WI38 (cell line): ENCODE data around the gene MFAP5.

ENCODE experiments used
- H3K4me3 ChIP-seq: 2 replicates; pipeline ENCODE4 v1.5.1; 2011; ENCODE audit warnings: low read depth, mild to moderate bottlenecking, control low read depth, low read length
- CTCF ChIP-seq: IDR thresholded peaks from 2 replicates; pipeline ENCODE4 v1.5.1; 2012; ENCODE audit warnings: low read depth, mild to moderate bottlenecking, control low read depth, low read length

MFAP5 gene

GRCh38 chr12:8661016-8661415 is 1.6 kb downstream of the MFAP5 start:
- TF ChIP-seq CTCF: no peak
- H3K4me3 ChIP-seq: no peak overlapping the region

- no peak for TF ChIP-seq CTCF
- H3K4me3 ChIP-seq: no peak overlapping the region
Measured at GRCh38 chr12:8658346-8658745, 4.3 kb downstream of the MFAP5 start.

DNA sequence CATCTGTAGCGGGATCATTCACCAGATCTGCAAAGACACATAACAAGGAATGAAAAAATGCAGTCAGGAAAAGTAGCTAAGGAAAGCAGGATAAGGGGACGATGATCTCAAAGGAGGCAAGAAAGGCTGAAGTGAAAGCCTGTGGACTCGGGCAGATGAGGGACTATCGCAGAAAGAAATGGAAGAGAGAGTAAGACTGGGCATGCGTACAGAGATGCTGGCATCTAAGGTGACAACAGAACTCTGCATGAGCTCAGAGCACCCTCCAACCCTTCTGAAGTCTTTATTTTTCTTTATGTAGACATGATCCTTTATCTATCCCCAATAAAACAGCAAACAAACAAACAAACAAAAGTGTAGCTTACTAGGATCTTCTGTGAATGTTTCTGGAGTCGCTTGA is 7.2 kb downstream of the MFAP5 start:
- TF ChIP-seq CTCF: no peak
- H3K4me3 ChIP-seq: no peak overlapping the region

- no peak overlapping the region for H3K4me3 ChIP-seq
- no peak for TF ChIP-seq CTCF
Measured at GRCh38 chr12:8648576-8649205, 13.9 kb downstream of the MFAP5 start.

DNA sequence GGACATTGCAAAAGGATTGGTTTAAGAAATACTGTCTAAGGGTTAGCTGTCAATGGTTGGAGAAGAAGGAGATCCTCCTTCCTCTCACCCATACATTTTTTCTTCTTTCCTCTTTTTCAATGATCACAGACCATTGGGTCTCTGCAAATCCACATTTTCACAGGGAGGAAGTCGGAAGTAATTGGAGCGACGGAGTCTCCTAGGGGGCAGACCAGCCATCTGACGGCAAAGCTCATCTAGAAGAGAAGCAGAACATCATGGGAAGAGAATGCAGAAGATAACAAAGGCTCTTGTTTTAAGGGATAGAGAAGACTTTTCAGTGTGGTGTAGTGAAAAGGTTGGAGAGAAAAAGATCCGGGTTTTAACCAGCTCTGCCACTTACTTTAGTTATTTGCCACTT is 14.7 kb downstream of the MFAP5 start:
- TF ChIP-seq CTCF: no peak
- no peak overlapping the region for H3K4me3 ChIP-seq

DNA sequence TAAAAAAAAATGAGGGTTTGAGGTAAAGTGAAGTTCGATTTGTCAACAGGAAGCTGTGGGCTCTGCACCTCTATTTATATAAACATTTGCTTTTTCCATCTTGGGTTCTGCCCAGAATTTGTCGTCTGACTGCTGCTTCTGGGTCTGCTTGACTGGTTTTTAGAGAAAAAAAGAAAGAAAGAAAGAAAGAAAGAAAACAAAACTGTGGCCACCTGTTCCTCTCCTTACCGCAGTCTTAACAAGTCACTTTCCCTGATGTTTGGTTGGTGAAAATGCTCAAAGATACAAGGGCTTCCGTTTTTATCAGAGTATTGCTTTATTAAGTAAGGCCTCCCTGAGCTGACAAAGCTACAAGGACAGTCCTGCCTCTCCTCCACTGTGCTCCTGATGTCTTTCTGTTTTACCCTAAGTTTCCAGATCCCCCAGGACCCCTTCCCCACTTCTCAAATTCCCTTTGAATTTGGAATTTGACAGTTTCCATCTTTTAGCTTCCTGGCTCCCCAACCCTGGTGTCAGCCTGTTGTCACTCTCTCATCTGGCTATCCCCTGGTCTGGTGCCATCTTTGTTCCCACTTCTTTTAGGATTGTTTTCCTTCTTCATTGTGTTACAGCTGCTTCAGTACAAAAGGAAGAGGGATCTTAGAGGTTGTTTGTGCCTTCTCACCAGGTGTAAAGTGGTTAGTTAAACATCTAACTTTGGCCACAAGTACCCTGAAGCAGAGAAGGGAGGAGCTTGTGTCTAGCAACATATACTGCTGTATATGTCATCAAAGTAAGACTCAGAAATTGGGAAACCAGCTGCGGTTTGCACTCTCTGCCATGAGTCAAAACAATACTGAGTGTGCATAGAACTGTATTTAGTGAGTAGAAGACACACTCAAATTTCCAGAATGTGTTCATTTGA is 18.0 kb downstream of the MFAP5 start:
- TF ChIP-seq CTCF: no peak
- no peak overlapping the region for H3K4me3 ChIP-seq

- TF ChIP-seq CTCF: no peak
- H3K4me3 ChIP-seq: no peak overlapping the region
Measured at GRCh38 chr12:8642775-8643174, 19.9 kb downstream of the MFAP5 start.
